ENCODE measurements around the gene VAC14.

- TF ChIP-seq CTCF (IDR thresholded peaks at IDR 0.05) (no peak), POLR2A (IDR thresholded peaks at IDR 0.05) (no peak)
Observed at GRCh38 chr16:70678121-70678897, 122.6 kb downstream of the VAC14 start.
